Measurements from ENCODE around the gene GUCY1A1. TPM values are rescaled to one million over a fixed set of nuclear protein-coding genes. Genes with fewer than 3 reads are reported as not detected.

GUCY1A1 gene
- total RNA-seq, 1 experiment from 2014 or later = not detected

DNA sequence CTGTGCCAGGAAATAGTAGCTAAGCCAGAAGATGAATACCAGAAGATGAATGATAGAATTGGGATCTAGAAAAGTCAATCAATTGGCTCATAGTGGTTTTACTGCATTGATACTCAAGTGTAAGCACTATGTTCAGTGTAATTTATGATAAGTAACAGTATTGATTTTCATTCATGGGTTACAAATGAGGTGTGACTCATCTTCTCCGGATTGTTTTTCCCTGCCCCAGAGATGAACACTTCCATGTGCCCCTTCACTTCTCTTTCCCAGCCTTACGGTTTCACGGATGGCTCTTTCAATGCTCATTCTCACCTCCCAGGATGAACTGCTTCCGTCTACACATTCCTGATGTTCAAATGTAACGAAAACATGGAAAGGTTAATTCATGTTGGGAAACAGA lies 82.4 kb downstream of the GUCY1A1 start:
- Histone ChIP-seq H3K9me3 (ENCODE audit: control insufficient read depth in 1 of 2, insufficient read depth in 1 of 2, low read depth in 1 of 2, low read length in 2 of 2) (no peaks in the 10 kb centered on the region), H3K9me2 (ENCODE audit: insufficient read depth) (no peaks in the 10 kb centered on the region), H3K4me2 (ENCODE audit: low read length) (no peak overlapping the region), H2AFZ (ENCODE audit: low read depth, low read length, poor library complexity, severe bottlenecking) (no peak overlapping the region), H4K20me1 (ENCODE audit: insufficient read depth) (no peaks in the 10 kb centered on the region), H3K9ac (ENCODE audit: low read length) (no peak overlapping the region), H3K79me2 (ENCODE audit: insufficient read depth, low read length) (no peaks in the 10 kb centered on the region), H3K27me3 (ENCODE audit: insufficient read depth, low read length) (no peaks in the 10 kb centered on the region), H3K27ac (ENCODE audit: low read depth, low read length) (no peak overlapping the region), H3K4me1 (ENCODE audit: control insufficient read depth in 1 of 2, insufficient read depth in 2 of 2, low read length in 2 of 2) (no peaks in the 10 kb centered on the region), H3K4me3 (replicated peaks in 1 of 2; ENCODE audit: low read depth in 1 of 2, low read length in 2 of 2) (no peak overlapping the region), H3K36me3 (ENCODE audit: control insufficient read depth in 1 of 2, insufficient read depth in 2 of 2, low read length in 2 of 2) (no peaks in the 10 kb centered on the region)
- ChIA-PET RAD21 (ENCODE audit: low non-redundant PET in 1 of 2, low total read pairs in 2 of 2, uncharacterized antibody in 2 of 2, unreplicated experiment in 2 of 2) (no interaction called here), POLR2A (no interaction called here), CTCF (no interaction called here)
- BruUV-seq (replicated peaks) = no TSS peak
- intact Hi-C loops (cut with micrococcal nuclease) = no loop called here
- TF ChIP-seq EZH2phosphoT487 (IDR thresholded peaks at IDR 0.05; ENCODE audit: borderline replicate concordance) (no peak), RAD21 (IDR thresholded peaks at IDR 0.05; ENCODE audit: low read depth) (no peak), SP1 (IDR thresholded peaks at IDR 0.05; ENCODE audit: low read depth) (no peak), POLR2A (IDR thresholded peaks at IDR 0.05; ENCODE audit: borderline replicate concordance, extremely low read depth, insufficient read depth, insufficient read length) (no peak), EGR1 (IDR thresholded peaks at IDR 0.05; ENCODE audit: low read depth) (no peak), CEBPB (IDR thresholded peaks at IDR 0.05; ENCODE audit: low read depth) (no peak)
- TF ChIP-seq, protein P1, sequence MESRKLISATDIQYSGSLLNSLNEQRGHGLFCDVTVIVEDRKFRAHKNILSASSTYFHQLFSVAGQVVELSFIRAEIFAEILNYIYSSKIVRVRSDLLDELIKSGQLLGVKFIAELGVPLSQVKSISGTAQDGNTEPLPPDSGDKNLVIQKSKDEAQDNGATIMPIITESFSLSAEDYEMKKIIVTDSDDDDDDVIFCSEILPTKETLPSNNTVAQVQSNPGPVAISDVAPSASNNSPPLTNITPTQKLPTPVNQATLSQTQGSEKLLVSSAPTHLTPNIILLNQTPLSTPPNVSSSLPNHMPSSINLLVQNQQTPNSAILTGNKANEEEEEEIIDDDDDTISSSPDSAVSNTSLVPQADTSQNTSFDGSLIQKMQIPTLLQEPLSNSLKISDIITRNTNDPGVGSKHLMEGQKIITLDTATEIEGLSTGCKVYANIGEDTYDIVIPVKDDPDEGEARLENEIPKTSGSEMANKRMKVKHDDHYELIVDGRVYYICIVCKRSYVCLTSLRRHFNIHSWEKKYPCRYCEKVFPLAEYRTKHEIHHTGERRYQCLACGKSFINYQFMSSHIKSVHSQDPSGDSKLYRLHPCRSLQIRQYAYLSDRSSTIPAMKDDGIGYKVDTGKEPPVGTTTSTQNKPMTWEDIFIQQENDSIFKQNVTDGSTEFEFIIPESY (IDR thresholded peaks at IDR 0.05; ENCODE audit: extremely low read depth, insufficient replicate concordance, low read length) = no peak
- TF ChIP-seq, protein P2, sequence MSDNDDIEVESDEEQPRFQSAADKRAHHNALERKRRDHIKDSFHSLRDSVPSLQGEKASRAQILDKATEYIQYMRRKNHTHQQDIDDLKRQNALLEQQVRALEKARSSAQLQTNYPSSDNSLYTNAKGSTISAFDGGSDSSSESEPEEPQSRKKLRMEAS (IDR thresholded peaks at IDR 0.05) = no peak
- ATAC-seq = no peak
- no peak for DNase-seq (ENCODE audit: low read depth, low spot score)

DNA sequence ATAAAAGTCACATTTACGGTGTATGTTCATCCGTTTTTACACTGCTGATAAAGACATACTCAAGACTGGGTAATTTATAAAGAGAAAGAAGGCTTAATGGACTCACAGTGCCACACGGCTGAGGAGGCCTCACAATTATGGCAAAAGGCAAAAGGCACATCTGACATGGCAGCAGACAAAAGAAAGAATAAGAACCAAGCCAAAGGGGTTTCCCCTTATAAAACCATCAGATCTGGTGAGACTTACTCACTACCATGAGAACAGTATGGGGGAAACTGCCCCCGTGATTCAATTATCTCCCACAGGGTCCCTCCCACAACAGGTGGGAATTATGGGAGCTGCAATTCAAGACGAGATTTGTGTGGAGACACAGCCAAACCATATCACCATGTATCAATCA lies 84.9 kb downstream of the GUCY1A1 start:
- Histone ChIP-seq H4K20me1 (ENCODE audit: insufficient read depth) (no peaks in the 10 kb centered on the region), H3K79me2 (ENCODE audit: insufficient read depth, low read length) (no peaks in the 10 kb centered on the region), H2AFZ (ENCODE audit: low read depth, low read length, poor library complexity, severe bottlenecking) (no peak overlapping the region), H3K9ac (ENCODE audit: low read length) (no peak overlapping the region), H3K4me2 (ENCODE audit: low read length) (no peak overlapping the region), H3K36me3 (ENCODE audit: control insufficient read depth in 1 of 2, insufficient read depth in 2 of 2, low read length in 2 of 2) (no peaks in the 10 kb centered on the region), H3K27me3 (ENCODE audit: insufficient read depth, low read length) (no peaks in the 10 kb centered on the region), H3K9me2 (ENCODE audit: insufficient read depth) (no peaks in the 10 kb centered on the region), H3K4me3 (replicated peaks in 1 of 2; ENCODE audit: low read depth in 1 of 2, low read length in 2 of 2) (no peak overlapping the region), H3K9me3 (ENCODE audit: control insufficient read depth in 1 of 2, insufficient read depth in 1 of 2, low read depth in 1 of 2, low read length in 2 of 2) (no peaks in the 10 kb centered on the region), H3K27ac (ENCODE audit: low read depth, low read length) (no peak overlapping the region), H3K4me1 (ENCODE audit: control insufficient read depth in 1 of 2, insufficient read depth in 2 of 2, low read length in 2 of 2) (no peaks in the 10 kb centered on the region)
- no peak for DNase-seq (ENCODE audit: low read depth, low spot score)
- ATAC-seq = no peak
- POLR2A ChIA-PET = no interaction called here
- RAD21 ChIA-PET (ENCODE audit: low non-redundant PET in 1 of 2, low total read pairs in 2 of 2, uncharacterized antibody in 2 of 2, unreplicated experiment in 2 of 2) = no interaction called here
- intact Hi-C loops (cut with micrococcal nuclease) = no loop called here
- CTCF ChIA-PET = no interaction called here
- no TSS peak for BruUV-seq (replicated peaks)
- no peak for TF ChIP-seq EZH2phosphoT487 (IDR thresholded peaks at IDR 0.05; ENCODE audit: borderline replicate concordance)
- TF ChIP-seq ZNF274 (IDR thresholded peaks at IDR 0.05; ENCODE audit: low read depth, low read length) = no peak
- no peak for TF ChIP-seq POLR2A (IDR thresholded peaks at IDR 0.05; ENCODE audit: borderline replicate concordance, extremely low read depth, insufficient read depth, insufficient read length)
- TF ChIP-seq SRF (IDR thresholded peaks at IDR 0.05; ENCODE audit: low read depth) = no peak
- no peak for TF ChIP-seq YY1 (IDR thresholded peaks at IDR 0.05; ENCODE audit: extremely low read depth, insufficient replicate concordance, low read depth, low read length)
- no peak for TF ChIP-seq SIN3A (IDR thresholded peaks at IDR 0.05; ENCODE audit: low read depth)
- TF ChIP-seq TCF7L2 (IDR thresholded peaks at IDR 0.05; ENCODE audit: borderline replicate concordance, extremely low read depth, insufficient read depth, insufficient read length) = no peak
- TF ChIP-seq, protein P3, sequence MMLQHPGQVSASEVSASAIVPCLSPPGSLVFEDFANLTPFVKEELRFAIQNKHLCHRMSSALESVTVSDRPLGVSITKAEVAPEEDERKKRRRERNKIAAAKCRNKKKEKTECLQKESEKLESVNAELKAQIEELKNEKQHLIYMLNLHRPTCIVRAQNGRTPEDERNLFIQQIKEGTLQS (IDR thresholded peaks at IDR 0.05) = no peak
- TF ChIP-seq, protein P2 (IDR thresholded peaks at IDR 0.05) = no peak
- TF ChIP-seq RAD21 (IDR thresholded peaks at IDR 0.05; ENCODE audit: low read depth) = no peak
- TF ChIP-seq ELF1 (IDR thresholded peaks at IDR 0.05; ENCODE audit: borderline replicate concordance, low read depth) = no peak
- TF ChIP-seq ZFX (IDR thresholded peaks at IDR 0.05) = no peak
- no peak for TF ChIP-seq EZH2 (IDR thresholded peaks at IDR 0.05)
- TF ChIP-seq SP1 (IDR thresholded peaks at IDR 0.05; ENCODE audit: low read depth) = no peak
- no peak for TF ChIP-seq CBX3 (IDR thresholded peaks at IDR 0.05; ENCODE audit: low read depth)
- no peak for TF ChIP-seq JUND (IDR thresholded peaks at IDR 0.05)
- no peak for TF ChIP-seq FOSL1 (IDR thresholded peaks at IDR 0.05; ENCODE audit: low read depth)
- no peak for TF ChIP-seq POLR2AphosphoS5 (IDR thresholded peaks at IDR 0.05; ENCODE audit: low read depth, low read length)

All from HCT116 (cell line).